NCI-H345 treated with DMSO at 0.1 percent for 48 hours (cell line): Measurements from ENCODE around the gene PTGS1.
"Not testable (repeated sequence)": the region's sequence is repeated elsewhere in the genome, so short reads cannot be mapped to it uniquely, and the experiment has no call there.

ENCODE experiments used
- DNase-seq: peaks from one replicate; lab custom pipeline; 2025; ENCODE audit not compliant: unreplicated experiment; lab: John Stamatoyannopoulos, UW

Gene PTGS1

GRCh38 chr9:122346478-122347347 is 24.1 kb upstream of the PTGS1 start:
- no peak for DNase-seq

GRCh38 chr9:122347348-122348287 is 23.2 kb upstream of the PTGS1 start:
- DNase-seq = no peak

GRCh38 chr9:122348288-122348777 is 22.5 kb upstream of the PTGS1 start:
- no peak for DNase-seq

- no peak for DNase-seq
Observed at GRCh38 chr9:122348791-122349190, 22.0 kb upstream of the PTGS1 start.

- DNase-seq = no peak
Observed at GRCh38 chr9:122349201-122349600, 21.6 kb upstream of the PTGS1 start.

GRCh38 chr9:122350577-122351355 is 20.1 kb upstream of the PTGS1 start:
- DNase-seq = peak; percentile 53

- DNase-seq = no peak
Observed at GRCh38 chr9:122354536-122355199, 16.2 kb upstream of the PTGS1 start.

GRCh38 chr9:122355336-122355875 is 15.4 kb upstream of the PTGS1 start:
- no peak for DNase-seq

- DNase-seq = no peak
Observed at GRCh38 chr9:122356627-122357026, 14.2 kb upstream of the PTGS1 start.

GRCh38 chr9:122360891-122361290 is 9.9 kb upstream of the PTGS1 start:
- no peak for DNase-seq

- not testable (repeated sequence) for DNase-seq
Observed at GRCh38 chr9:122363131-122363530, 7.7 kb upstream of the PTGS1 start.

- no peak for DNase-seq
Observed at GRCh38 chr9:122364117-122364782, 6.6 kb upstream of the PTGS1 start.

GRCh38 chr9:122364783-122365150 is 6.1 kb upstream of the PTGS1 start:
- no peak for DNase-seq

- DNase-seq = no peak
Observed at GRCh38 chr9:122366074-122366660, 4.7 kb upstream of the PTGS1 start.

GRCh38 chr9:122367065-122367464 is 3.8 kb upstream of the PTGS1 start:
- DNase-seq = no peak

- no peak for DNase-seq
Observed at GRCh38 chr9:122367774-122368460, 2.9 kb upstream of the PTGS1 start.

- DNase-seq = no peak
Observed at GRCh38 chr9:122368642-122369041, 2.2 kb upstream of the PTGS1 start.

GRCh38 chr9:122370303-122370702 is 521 bp upstream of the PTGS1 start:
- DNase-seq = no peak

- no peak for DNase-seq
Observed at GRCh38 chr9:122371846-122372245, 1.0 kb downstream of the PTGS1 start.
